ENCODE measurements around the gene SIK3. TPM values are rescaled to one million over a fixed set of nuclear protein-coding genes. Genes with fewer than 3 reads are reported as not detected.
"Not testable (repeated sequence)": the region's sequence is repeated elsewhere in the genome, so short reads cannot be mapped to it uniquely, and the experiment has no call there.

The SIK3 gene
- total and polyA plus RNA-seq, 2 experiments from 2014 or later = 29.1 to 58.5 TPM

DNA sequence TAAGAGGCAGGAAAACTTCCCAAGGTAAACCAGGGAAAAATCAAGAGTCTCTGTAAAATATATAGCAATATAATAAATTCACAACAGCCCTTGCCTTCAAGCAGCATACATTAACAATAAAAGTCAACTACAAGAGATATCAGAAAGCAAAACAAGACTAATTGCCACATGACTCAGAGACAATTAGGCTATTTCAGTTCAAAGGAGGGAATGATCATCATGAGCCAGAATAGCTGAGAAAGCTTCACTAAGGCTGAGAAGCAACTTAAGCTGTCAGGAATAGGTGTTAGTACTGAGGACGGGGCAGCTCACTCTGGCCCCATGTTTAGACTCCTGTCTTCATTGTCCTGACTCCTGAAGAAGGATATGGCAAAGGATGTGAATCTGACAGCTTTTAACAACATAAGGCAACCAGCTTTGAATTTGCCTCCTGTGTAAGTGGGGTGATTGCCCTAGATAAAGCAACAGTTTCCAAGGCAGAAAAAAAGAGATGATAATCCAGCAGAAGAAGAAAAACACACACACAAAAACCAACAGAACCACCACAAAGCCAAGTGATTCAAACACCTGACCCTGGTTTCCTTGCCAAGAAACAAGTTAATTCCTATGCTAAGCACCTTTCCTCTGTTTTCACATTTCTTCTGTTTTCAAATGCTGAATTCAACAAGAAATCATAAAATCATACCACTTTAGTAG lies 60.8 kb downstream of the SIK3 start:
- H3K27ac ChIP-seq = peak overlapping the region; percentile 29
- no peak for DNase-seq (ENCODE audit: low read depth in 1 of 2, low spot score in 1 of 2)

DNA sequence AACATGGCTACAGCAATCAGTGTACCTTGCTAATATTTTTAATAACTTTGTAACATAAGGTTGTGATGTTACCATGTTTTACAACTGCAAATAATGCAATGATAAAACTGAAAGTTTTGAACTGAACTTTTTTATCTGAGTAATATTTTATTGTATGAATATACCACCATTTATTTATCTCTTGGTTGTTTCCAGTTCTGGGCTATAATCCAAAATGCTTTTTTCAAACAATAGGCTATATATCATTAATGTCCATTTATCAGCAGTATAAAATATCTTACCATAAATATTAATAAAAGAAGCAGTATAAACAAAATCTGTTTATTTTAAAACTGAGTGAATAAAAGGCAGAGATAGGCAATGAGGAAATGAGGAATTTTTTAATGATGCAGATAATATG lies 63.3 kb downstream of the SIK3 start:
- no peaks in the 10 kb centered on the region for H3K9me3 ChIP-seq (ENCODE audit: low read depth)
- TF ChIP-seq, protein P1, sequence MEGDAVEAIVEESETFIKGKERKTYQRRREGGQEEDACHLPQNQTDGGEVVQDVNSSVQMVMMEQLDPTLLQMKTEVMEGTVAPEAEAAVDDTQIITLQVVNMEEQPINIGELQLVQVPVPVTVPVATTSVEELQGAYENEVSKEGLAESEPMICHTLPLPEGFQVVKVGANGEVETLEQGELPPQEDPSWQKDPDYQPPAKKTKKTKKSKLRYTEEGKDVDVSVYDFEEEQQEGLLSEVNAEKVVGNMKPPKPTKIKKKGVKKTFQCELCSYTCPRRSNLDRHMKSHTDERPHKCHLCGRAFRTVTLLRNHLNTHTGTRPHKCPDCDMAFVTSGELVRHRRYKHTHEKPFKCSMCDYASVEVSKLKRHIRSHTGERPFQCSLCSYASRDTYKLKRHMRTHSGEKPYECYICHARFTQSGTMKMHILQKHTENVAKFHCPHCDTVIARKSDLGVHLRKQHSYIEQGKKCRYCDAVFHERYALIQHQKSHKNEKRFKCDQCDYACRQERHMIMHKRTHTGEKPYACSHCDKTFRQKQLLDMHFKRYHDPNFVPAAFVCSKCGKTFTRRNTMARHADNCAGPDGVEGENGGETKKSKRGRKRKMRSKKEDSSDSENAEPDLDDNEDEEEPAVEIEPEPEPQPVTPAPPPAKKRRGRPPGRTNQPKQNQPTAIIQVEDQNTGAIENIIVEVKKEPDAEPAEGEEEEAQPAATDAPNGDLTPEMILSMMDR (IDR thresholded peaks at IDR 0.05; ENCODE audit: low read depth, low read length) = no peak

More for the DNA sequence above, 60.8 kb downstream of the SIK3 start:
- H3K4me3 ChIP-seq = no peak overlapping the region
- TF ChIP-seq, protein P1 (IDR thresholded peaks at IDR 0.05; ENCODE audit: low read depth, low read length) = no peak
- H3K27me3 ChIP-seq = no peaks in the 10 kb centered on the region
- peaks cover 16% of the 10 kb centered on the region for H3K4me1 ChIP-seq (ENCODE audit: low read depth)
- no peaks in the 10 kb centered on the region for H3K9me3 ChIP-seq (ENCODE audit: low read depth)
- H3K36me3 ChIP-seq = no peaks in the 10 kb centered on the region

DNA sequence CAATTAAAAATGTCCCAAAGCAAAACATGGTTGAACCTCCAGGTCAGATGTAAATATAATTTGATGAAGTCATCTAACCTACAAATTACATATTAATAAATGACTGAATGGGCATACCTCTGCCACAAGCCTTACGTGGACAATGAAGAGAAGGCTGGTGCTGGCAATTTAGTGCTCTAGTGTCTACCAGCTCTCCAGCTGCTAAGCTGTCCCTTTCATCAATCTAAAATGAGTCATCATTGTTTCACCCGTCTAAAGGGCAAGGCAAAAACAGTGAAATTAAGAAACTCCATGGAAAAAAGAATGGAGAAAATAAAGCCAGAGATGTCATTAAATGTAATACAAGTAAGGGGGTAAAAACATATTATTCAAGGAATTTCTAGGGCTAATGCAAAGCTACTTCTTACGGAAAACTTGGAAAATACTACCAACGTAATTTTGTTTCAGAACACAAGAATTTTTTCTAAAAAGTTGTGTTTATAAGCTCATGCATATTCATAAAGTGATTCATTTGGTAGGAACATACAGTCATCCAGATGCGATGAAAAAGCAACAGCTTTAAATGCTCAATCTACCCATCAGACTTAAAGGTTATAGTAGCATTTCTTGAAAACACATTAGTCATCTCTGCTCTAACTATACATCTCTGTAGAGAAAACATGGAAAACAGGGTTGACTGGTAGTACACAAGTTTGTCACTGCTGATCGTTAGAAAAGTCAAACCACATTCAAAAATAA lies 71.5 kb downstream of the SIK3 start:
- no peak overlapping the region for H3K27ac ChIP-seq
- no peaks in the 10 kb centered on the region for H3K27me3 ChIP-seq
- no peaks in the 10 kb centered on the region for H3K36me3 ChIP-seq
- peak in 1 of 2 donors; percentile 67 for DNase-seq (ENCODE audit: low read depth in 1 of 2, low spot score in 1 of 2)
- TF ChIP-seq, protein P1 (IDR thresholded peaks at IDR 0.05; ENCODE audit: low read depth, low read length) = no peak
- peaks cover 16% of the 10 kb centered on the region for H3K4me1 ChIP-seq (ENCODE audit: low read depth)
- H3K9me3 ChIP-seq (ENCODE audit: low read depth) = no peaks in the 10 kb centered on the region
- H3K4me3 ChIP-seq = no peak overlapping the region

More for the DNA sequence above, 63.3 kb downstream of the SIK3 start:
- Histone ChIP-seq H3K27me3 (no peaks in the 10 kb centered on the region), H3K36me3 (no peaks in the 10 kb centered on the region), H3K4me3 (no peak overlapping the region), H3K4me1 (ENCODE audit: low read depth) (peaks cover 16% of the 10 kb centered on the region), H3K27ac (no peak overlapping the region)
- DNase-seq (ENCODE audit: low read depth in 1 of 2, low spot score in 1 of 2) = no peak

DNA sequence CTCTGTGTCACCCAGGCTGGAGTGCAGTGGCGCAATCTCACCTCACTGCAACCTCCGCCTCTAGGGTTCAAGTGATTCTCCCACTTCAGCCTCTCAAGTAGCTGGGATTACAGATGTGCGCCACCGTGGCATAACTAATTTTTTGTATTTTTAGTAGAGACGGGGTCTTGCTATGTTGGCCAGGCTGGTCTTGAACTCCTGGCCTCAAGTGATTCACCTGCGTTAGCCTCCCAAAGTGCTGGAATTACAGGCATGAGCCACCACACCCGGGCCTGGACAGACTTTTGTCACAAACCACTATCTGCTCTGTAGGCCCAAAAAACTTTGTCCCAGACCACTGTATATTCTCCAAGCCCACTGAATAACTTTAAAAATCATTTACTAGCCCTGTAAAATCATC lies 74.5 kb downstream of the SIK3 start:
- peaks cover 33% of the 10 kb centered on the region for H3K4me1 ChIP-seq (ENCODE audit: low read depth)
- not testable (repeated sequence) for H3K27me3 ChIP-seq; H3K36me3 ChIP-seq; H3K4me3 ChIP-seq; H3K27ac ChIP-seq; H3K9me3 ChIP-seq (ENCODE audit: low read depth); DNase-seq (ENCODE audit: low read depth in 1 of 2, low spot score in 1 of 2)

DNA sequence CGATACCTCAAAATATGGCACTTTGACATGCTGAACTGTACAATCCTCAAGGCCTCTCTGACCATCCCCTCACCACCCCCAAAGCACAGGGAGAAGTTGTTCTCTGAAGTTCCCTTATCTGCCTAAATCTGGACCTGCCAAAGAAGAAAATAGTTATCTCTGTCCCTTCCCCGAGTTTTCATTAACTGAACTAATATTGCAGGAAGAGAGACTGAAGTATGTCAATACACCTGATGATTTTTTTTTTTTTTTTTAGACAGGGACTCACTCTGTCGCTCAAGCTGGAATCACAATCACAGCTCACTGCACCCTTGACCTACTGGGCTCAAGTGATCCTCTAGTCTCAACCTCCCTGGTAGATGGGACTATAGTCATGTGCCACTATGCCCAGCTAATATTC lies 75.0 kb downstream of the SIK3 start:
- no peak for DNase-seq (ENCODE audit: low read depth in 1 of 2, low spot score in 1 of 2)
- Histone ChIP-seq H3K4me1 (ENCODE audit: low read depth) (peaks cover 33% of the 10 kb centered on the region), H3K27ac (no peak overlapping the region), H3K27me3 (no peaks in the 10 kb centered on the region), H3K9me3 (ENCODE audit: low read depth) (no peaks in the 10 kb centered on the region), H3K36me3 (no peaks in the 10 kb centered on the region), H3K4me3 (no peak overlapping the region)
- TF ChIP-seq, protein P1 (IDR thresholded peaks at IDR 0.05; ENCODE audit: low read depth, low read length) = no peak

DNA sequence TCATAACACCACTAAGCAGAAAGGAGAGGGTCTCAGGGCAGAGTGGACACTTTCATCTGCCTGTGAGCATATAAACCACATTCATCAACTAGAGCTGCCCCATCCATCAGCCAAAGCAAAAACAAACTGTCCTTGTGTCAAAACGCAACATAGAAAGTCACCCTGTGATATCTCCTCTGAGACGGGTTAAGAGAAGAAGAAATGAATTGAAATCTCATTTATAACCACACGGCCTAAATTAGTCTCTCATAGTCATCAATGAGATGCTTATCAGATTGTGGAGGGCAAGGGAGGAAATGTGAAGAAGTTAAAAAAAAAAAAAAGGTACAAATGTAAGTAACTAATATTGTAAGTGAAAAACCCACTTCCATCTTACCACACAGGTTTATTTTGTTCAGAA lies 75.7 kb downstream of the SIK3 start:
- Histone ChIP-seq H3K27ac (no peak overlapping the region), H3K4me1 (ENCODE audit: low read depth) (peaks cover 33% of the 10 kb centered on the region), H3K27me3 (no peaks in the 10 kb centered on the region), H3K4me3 (no peak overlapping the region), H3K36me3 (no peaks in the 10 kb centered on the region), H3K9me3 (ENCODE audit: low read depth) (no peaks in the 10 kb centered on the region)
- no peak for DNase-seq (ENCODE audit: low read depth in 1 of 2, low spot score in 1 of 2)
- TF ChIP-seq, protein P1 (IDR thresholded peaks at IDR 0.05; ENCODE audit: low read depth, low read length) = no peak

Data from cardiac muscle cell (in vitro differentiated cells and primary cell).